ENCODE data around the gene GSDME. TPM values are rescaled to one million over a fixed set of nuclear protein-coding genes. Genes with fewer than 3 reads are reported as not detected.

The GSDME gene
- polyA plus RNA-seq, 3 donors from 2014 or later: 0.10 TPM; not detected in 2

GRCh38 chr7:24729365-24730017, 27.8 kb downstream of the GSDME start:
- H3K36me3 Mint-ChIP-seq: no peaks in the 10 kb centered on the region
- DNase-seq: no peak
- H3K9me3 Mint-ChIP-seq: no peaks in the 10 kb centered on the region
- no peaks in the 10 kb centered on the region for H3K4me1 Mint-ChIP-seq
- peaks cover 3 to 8% (median 4%) of the 10 kb centered on the region in 3 donors for H3K27me3 Mint-ChIP-seq (ENCODE audit: low read depth in 3 of 3)
- no peak overlapping the region for H3K27ac Mint-ChIP-seq
- no peak overlapping the region for H3K4me3 Mint-ChIP-seq

DNA sequence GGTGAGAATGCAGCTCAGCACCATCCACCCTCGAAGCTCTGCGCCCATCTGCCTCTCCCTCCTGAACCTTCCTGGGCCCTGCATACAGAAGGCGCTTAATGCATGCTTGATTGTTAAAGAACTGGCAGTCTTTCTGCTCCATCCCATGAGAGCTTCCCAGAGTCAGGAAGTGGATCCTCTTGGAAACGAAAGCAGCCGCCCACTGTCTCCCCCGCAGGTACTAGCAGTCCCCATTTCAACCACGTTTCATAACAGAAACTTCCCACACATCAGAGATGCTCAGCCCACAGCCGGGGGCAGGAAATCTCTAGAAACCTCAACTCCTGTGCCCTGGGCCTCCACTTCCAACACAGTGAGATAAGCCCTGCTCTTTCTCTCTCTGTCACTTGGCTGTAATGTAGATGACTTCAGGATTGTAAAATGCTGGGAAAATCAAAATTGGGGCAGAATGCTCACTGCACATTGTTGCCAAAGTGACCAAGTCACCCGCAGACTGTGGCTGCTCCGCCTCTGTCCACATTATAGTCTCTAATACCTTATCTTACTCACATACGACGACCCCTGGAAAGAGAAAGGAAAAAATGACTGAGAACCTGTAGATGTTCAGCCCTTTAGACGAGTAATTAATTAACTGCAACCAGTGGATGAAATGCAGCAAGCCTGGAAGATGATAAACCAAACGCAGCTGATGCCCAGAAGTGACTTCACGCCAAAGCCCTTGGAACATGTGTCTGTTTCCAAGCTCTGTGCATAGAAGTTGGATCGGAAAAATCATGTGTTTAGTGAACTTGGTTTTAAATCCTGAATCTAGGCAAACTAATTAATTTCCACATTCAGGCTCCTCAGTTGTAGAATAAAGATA, 28.5 kb downstream of the GSDME start:
- Mint-ChIP-seq H3K27ac (no peak overlapping the region), H3K9me3 (no peaks in the 10 kb centered on the region), H3K27me3 (ENCODE audit: low read depth in 3 of 3) (peaks cover 2 to 10% (median 6%) of the 10 kb centered on the region in 3 donors), H3K4me1 (no peaks in the 10 kb centered on the region), H3K36me3 (no peaks in the 10 kb centered on the region), H3K4me3 (no peak overlapping the region)
- no peak for DNase-seq

- Mint-ChIP-seq H3K36me3 (no peaks in the 10 kb centered on the region), H3K27ac (no peak overlapping the region), H3K9me3 (no peaks in the 10 kb centered on the region), H3K4me1 (no peaks in the 10 kb centered on the region), H3K27me3 (ENCODE audit: low read depth in 3 of 3) (peaks cover 2 to 10% (median 6%) of the 10 kb centered on the region in 3 donors), H3K4me3 (no peak overlapping the region)
- DNase-seq: no peak
Observed at GRCh38 chr7:24728121-24728500, 29.2 kb downstream of the GSDME start.

GRCh38 chr7:24727154-24728120, 29.8 kb downstream of the GSDME start:
- H3K4me3 Mint-ChIP-seq: no peak overlapping the region
- H3K27me3 Mint-ChIP-seq (ENCODE audit: low read depth in 3 of 3): peaks cover 2 to 10% (median 7%) of the 10 kb centered on the region in 3 donors
- H3K9me3 Mint-ChIP-seq: no peaks in the 10 kb centered on the region

GRCh38 chr7:24725554-24726241, 31.6 kb downstream of the GSDME start:
- Mint-ChIP-seq H3K9me3 (no peaks in the 10 kb centered on the region), H3K36me3 (no peaks in the 10 kb centered on the region), H3K27ac (no peak overlapping the region), H3K4me3 (no peak overlapping the region), H3K27me3 (ENCODE audit: low read depth in 3 of 3) (peaks cover 4 to 10% (median 7%) of the 10 kb centered on the region in 3 donors), H3K4me1 (no peaks in the 10 kb centered on the region)
- DNase-seq: no peak

More at GRCh38 chr7:24727154-24728120, 29.8 kb downstream of the GSDME start:
- no peaks in the 10 kb centered on the region for H3K36me3 Mint-ChIP-seq
- H3K27ac Mint-ChIP-seq: no peak overlapping the region
- H3K4me1 Mint-ChIP-seq: no peaks in the 10 kb centered on the region
- DNase-seq: no peak

DNA sequence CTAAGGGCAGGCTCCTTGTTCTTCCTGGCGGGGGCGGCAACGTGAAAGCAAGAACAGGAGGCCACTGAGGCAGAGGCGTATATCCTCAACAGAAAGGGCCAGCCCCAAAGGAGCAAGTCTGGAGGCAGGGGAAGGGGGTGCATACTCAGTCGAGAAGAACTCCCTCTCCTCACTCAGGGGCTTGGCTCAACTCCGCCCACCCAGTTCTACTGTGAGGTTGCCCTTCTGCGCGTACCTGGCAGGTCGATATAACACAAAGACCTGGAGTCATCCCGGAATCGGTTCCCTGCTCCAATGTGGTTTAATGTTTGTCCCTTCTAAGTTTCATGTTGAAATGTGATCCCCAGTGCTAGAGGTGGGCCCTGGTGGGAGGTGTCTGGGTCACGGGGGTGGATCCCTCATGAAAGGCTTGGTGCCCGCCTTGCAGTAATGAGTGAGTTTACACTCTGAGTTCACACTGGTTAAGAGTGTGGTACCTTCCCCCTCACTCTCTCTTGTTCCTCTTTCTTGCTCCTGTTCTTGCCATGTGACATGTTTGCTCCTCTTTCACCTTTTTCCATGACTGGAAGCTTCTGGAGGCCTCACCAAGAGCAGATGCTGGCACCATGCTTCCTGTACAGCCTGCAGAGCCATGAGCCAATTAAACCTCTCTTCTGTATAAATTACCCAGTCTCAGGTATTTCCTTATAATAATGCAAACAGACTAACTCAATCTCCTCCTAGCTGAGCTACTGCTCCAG, 32.6 kb downstream of the GSDME start:
- H3K4me3 Mint-ChIP-seq: no peak overlapping the region
- no peak for DNase-seq
- no peaks in the 10 kb centered on the region for H3K36me3 Mint-ChIP-seq
- H3K4me1 Mint-ChIP-seq: no peaks in the 10 kb centered on the region
- peaks cover 4 to 10% (median 6%) of the 10 kb centered on the region in 3 donors for H3K27me3 Mint-ChIP-seq (ENCODE audit: low read depth in 3 of 3)
- no peak overlapping the region for H3K27ac Mint-ChIP-seq
- no peaks in the 10 kb centered on the region for H3K9me3 Mint-ChIP-seq

GRCh38 chr7:24723178-24723530, 34.1 kb downstream of the GSDME start:
- Mint-ChIP-seq H3K36me3 (no peaks in the 10 kb centered on the region), H3K27ac (no peak overlapping the region), H3K27me3 (ENCODE audit: low read depth in 3 of 3) (peaks cover 2 to 8% (median 4%) of the 10 kb centered on the region in 3 donors), H3K4me1 (no peaks in the 10 kb centered on the region), H3K4me3 (no peak overlapping the region), H3K9me3 (no peaks in the 10 kb centered on the region)
- DNase-seq: no peak

GRCh38 chr7:24722386-24723177, 34.7 kb downstream of the GSDME start:
- Mint-ChIP-seq H3K4me1 (no peaks in the 10 kb centered on the region), H3K4me3 (no peak overlapping the region), H3K27ac (no peak overlapping the region), H3K9me3 (no peaks in the 10 kb centered on the region), H3K27me3 (ENCODE audit: low read depth in 3 of 3) (peaks cover 2 to 4% (median 4%) of the 10 kb centered on the region in 3 donors), H3K36me3 (no peaks in the 10 kb centered on the region)
- DNase-seq: no peak

- H3K27ac Mint-ChIP-seq: no peak overlapping the region
- DNase-seq: no peak
- peaks cover 2 to 4% (median 2%) of the 10 kb centered on the region in 3 donors for H3K27me3 Mint-ChIP-seq (ENCODE audit: low read depth in 3 of 3)
- H3K9me3 Mint-ChIP-seq: no peaks in the 10 kb centered on the region
- H3K4me3 Mint-ChIP-seq: no peak overlapping the region
- H3K36me3 Mint-ChIP-seq: no peaks in the 10 kb centered on the region
- no peaks in the 10 kb centered on the region for H3K4me1 Mint-ChIP-seq
Observed at GRCh38 chr7:24721481-24722001, 35.7 kb downstream of the GSDME start.

DNA sequence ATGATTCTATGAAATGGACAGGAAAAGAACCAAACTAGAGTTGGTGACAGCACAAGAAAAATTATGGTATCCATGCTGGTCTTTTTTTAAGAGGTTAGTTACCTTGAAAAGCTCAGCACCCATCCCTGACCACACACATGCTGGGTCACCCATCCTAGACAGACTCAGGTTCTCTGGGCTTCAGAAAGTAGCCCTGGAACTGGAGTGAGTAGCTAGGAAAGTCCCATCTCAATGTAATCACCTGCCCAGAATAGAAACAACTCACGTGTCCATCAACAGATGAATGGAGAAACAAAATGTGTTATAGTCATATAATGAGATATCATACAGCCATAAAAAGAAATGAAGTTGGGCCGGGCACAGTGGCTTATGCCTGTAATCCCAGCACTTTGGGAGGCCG, 37.0 kb downstream of the GSDME start:
- Mint-ChIP-seq H3K27ac (no peak overlapping the region), H3K9me3 (no peaks in the 10 kb centered on the region), H3K27me3 (ENCODE audit: low read depth in 3 of 3) (peaks cover 2 to 4% (median 2%) of the 10 kb centered on the region in 3 donors), H3K36me3 (no peaks in the 10 kb centered on the region), H3K4me3 (no peak overlapping the region), H3K4me1 (no peaks in the 10 kb centered on the region)
- no peak for DNase-seq

DNA sequence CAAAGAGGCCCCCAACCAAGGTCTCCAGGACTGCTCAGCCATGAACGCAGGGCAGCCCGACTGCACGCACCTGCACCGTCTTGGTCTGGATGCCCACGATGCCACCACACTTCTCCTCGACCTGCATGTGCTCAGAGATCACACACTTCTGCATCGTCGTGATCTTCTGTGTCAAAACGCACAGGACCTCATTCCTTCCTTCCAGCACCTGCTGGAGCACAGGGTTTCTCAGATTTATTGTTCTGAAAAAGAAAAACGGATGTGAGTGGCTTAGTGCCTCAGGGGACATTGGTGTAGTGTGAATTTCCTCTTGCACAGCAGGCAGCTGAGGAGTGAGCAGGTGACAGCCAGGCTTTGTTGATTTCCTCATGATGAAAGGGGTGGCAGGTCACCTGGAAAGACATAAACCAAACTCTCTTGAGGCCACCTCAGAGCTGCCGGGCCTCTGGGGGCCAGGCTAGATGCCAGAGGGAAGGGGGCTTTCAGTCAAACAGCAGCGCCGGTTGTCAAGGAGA, 38.2 kb downstream of the GSDME start:
- Mint-ChIP-seq H3K4me3 (no peak overlapping the region), H3K9me3 (no peaks in the 10 kb centered on the region), H3K27me3 (ENCODE audit: low read depth in 3 of 3) (peaks cover 2 to 3% (median 2%) of the 10 kb centered on the region in 3 donors), H3K4me1 (no peaks in the 10 kb centered on the region), H3K27ac (no peak overlapping the region), H3K36me3 (no peaks in the 10 kb centered on the region)
- no peak for DNase-seq

- no peaks in the 10 kb centered on the region for H3K9me3 Mint-ChIP-seq
- DNase-seq: no peak
- H3K4me1 Mint-ChIP-seq: no peaks in the 10 kb centered on the region
- H3K27me3 Mint-ChIP-seq (ENCODE audit: low read depth in 3 of 3): peaks cover 0 to 2% (median 2%) of the 10 kb centered on the region in 3 donors
- no peak overlapping the region for H3K4me3 Mint-ChIP-seq
- no peaks in the 10 kb centered on the region for H3K36me3 Mint-ChIP-seq
- H3K27ac Mint-ChIP-seq: no peak overlapping the region
Observed at GRCh38 chr7:24718431-24718831, 38.8 kb downstream of the GSDME start.
